ENCODE measurements around the gene LAMA5. TPM values are rescaled to one million over a fixed set of nuclear protein-coding genes. Genes with fewer than 3 reads are reported as not detected.

Gene LAMA5
- total and polyA plus RNA-seq, 2 of the 8 experiments (the other 6 are each of a cell fraction or from before 2014, with no cell fraction given): 34.4 to 225 TPM

- TF ChIP-seq E2F6 (IDR thresholded peaks at IDR 0.05) (no peak), SP4 (IDR thresholded peaks at IDR 0.05; ENCODE audit: low read length) (no peak), EP300 (IDR thresholded peaks at IDR 0.05; ENCODE audit: borderline replicate concordance in 1 of 2, low read depth in 2 of 2, low read length in 2 of 2) (no peak), TBP (IDR thresholded peaks at IDR 0.05; ENCODE audit: low read depth, low read length) (no peak), JUN (IDR thresholded peaks at IDR 0.05; ENCODE audit: low read depth, low read length) (no peak), PHF8 (conservative IDR thresholded peaks at IDR 0.05; ENCODE audit: low read depth, low read length) (no peak), ATF2 (IDR thresholded peaks at IDR 0.05; ENCODE audit: low read length) (no peak)
These were observed 9.9 kb downstream of the LAMA5 start (continued) for GRCh38 chr20:62357187-62357667.

Data from H1 (cell line).